GM12865 (cell line): ENCODE measurements around the gene TAF10.

Source experiments
- DNase-seq: peaks from one replicate; pipeline ENCODE4 v3.0.0; 2010; ENCODE audit warnings: low read depth
- H3K4me3 ChIP-seq: 2 replicates; pipeline ENCODE4 v1.5.1; 2011; ENCODE audit warnings: mild to moderate bottlenecking, low read depth, low read length, control low read depth
- TF ChIP-seq, protein P1 (sequence below): IDR thresholded peaks from 2 replicates; pipeline ENCODE4 v1.5.1; 2011; ENCODE audit warnings: low read length, control low read depth, low read depth, inconsistent platforms; ENCODE audit not compliant: insufficient read depth; ENCODE audit errors: missing control alignments

TAF10 gene

GRCh38 chr11:6563667-6564066 lies 48.3 kb downstream of the TAF10 start:
- H3K4me3 ChIP-seq, result no peak overlapping the region
- TF ChIP-seq, protein P1, sequence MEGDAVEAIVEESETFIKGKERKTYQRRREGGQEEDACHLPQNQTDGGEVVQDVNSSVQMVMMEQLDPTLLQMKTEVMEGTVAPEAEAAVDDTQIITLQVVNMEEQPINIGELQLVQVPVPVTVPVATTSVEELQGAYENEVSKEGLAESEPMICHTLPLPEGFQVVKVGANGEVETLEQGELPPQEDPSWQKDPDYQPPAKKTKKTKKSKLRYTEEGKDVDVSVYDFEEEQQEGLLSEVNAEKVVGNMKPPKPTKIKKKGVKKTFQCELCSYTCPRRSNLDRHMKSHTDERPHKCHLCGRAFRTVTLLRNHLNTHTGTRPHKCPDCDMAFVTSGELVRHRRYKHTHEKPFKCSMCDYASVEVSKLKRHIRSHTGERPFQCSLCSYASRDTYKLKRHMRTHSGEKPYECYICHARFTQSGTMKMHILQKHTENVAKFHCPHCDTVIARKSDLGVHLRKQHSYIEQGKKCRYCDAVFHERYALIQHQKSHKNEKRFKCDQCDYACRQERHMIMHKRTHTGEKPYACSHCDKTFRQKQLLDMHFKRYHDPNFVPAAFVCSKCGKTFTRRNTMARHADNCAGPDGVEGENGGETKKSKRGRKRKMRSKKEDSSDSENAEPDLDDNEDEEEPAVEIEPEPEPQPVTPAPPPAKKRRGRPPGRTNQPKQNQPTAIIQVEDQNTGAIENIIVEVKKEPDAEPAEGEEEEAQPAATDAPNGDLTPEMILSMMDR, result no peak
- DNase-seq, result no peak

- TF ChIP-seq, protein P1, result no peak
- no peak overlapping the region for H3K4me3 ChIP-seq
- no peak for DNase-seq
These were observed 48.8 kb downstream of the TAF10 start for GRCh38 chr11:6563121-6563619.

- DNase-seq, result no peak
- H3K4me3 ChIP-seq, result no peak overlapping the region
- TF ChIP-seq, protein P1, result no peak
These were observed 50.7 kb downstream of the TAF10 start for GRCh38 chr11:6561288-6561687.
